Heart left ventricle (tissue), 16 donors: ENCODE data around the gene DNAJB4. TPM values are rescaled to one million over a fixed set of nuclear protein-coding genes. Genes with fewer than 3 reads are reported as not detected.
"Not testable (repeated sequence)": the region's sequence is repeated elsewhere in the genome, so short reads cannot be mapped to it uniquely, and the experiment has no call there.

Source experiments
- ATAC-seq, 4 donors: fragments of 200-7000 bp; cut with Tn5 transposase; one replicate each; pipeline ENCODE4 v1.9.1; 2020 to 2022; ENCODE audit warnings: moderate library complexity in 4 of 4, mild to moderate bottlenecking in 3 of 4, moderate number of reproducible peaks in 1 of 4
- DNase-seq, 5 donors: peaks; one replicate each; pipeline ENCODE4 v3.0.0-alpha.2; 2020
- H3K27ac ChIP-seq, 12 donors: fragments of 200-600 bp; sonication (generic) in 4 of 12; one replicate each; pipeline versions ENCODE4 v1.5.0 to v1.8.0; 2016 to 2022; ENCODE audit warnings: mild to moderate bottlenecking in 2 of 12
- H3K27me3 ChIP-seq, 9 donors: fragments of 200-600 bp; sonication (generic) in 2 of 9; one replicate each; pipeline versions ENCODE4 v1.5.1 to v1.8.0; 2016 to 2022; ENCODE audit warnings: mild to moderate bottlenecking in 3 of 9
- H3K36me3 ChIP-seq, 9 donors: fragments of 200-600 bp; sonication (generic) in 2 of 9; one replicate each; pipeline versions ENCODE4 v1.5.0 to v1.8.0; 2018 to 2022; ENCODE audit warnings: mild to moderate bottlenecking in 2 of 9
- H3K4me1 ChIP-seq, 12 donors: fragments of 200-600 bp; sonication (generic) in 4 of 12; one replicate each; pipeline versions ENCODE4 v1.5.0 to v1.8.0; 2016 to 2022; ENCODE audit warnings: mild to moderate bottlenecking in 3 of 12
- H3K4me3 ChIP-seq, 12 donors: fragments of 200-600 bp; sonication (generic) in 4 of 12; one replicate each; pipeline versions ENCODE4 v1.5.0 to v1.8.0; 2017 to 2022; ENCODE audit warnings: mild to moderate bottlenecking in 9 of 12, moderate library complexity in 4 of 12
- H3K9me3 ChIP-seq, 12 donors: fragments of 200-600 bp; sonication (generic) in 4 of 12; one replicate each; pipeline versions ENCODE4 v1.5.0 to v1.8.0; 2016 to 2022; ENCODE audit warnings: mild to moderate bottlenecking in 1 of 12
- POLR2A ChIP-seq, 2 donors: fragments of 450-650 bp; IDR thresholded peaks; one replicate each; pipeline ENCODE4 v1.6.1; 2017; ENCODE audit warnings: antibody characterized with exemption in 2 of 2, mild to moderate bottlenecking in 2 of 2, moderate library complexity in 2 of 2
- WGBS, 4 donors: extraction: QIAGEN DNeasy Blood & Tissue Kit in 2 of 4; methylation state at CpG; one replicate each; pipeline versions ENCODE4 v1.1.5 to v1.1.7; 2013 to 2018; 5-methylcytosine and 5-hydroxymethylcytosine counted together
- intact Hi-C, 10 donors: fragments of 100-400 bp; cut with DNase I; formaldehyde crosslinking; loops; one replicate each; pipeline versions ENCODE4 v1.11.1 to v1.14.2; 2022
- polyA plus RNA-seq, 2 donors: library from polyadenylated mRNA; stranded (reverse); fragments of 200-250 nt; gene quantifications; one replicate each; pipeline ENCODE4 v1.2.3, GENCODE V29; 2013
- total RNA-seq, 9 donors: library from RNA; depleted of rRNA in 2 of 9; stranded (reverse); fragments of >200 nt in 2 of 9; fragmentation: NEBNext Ultra II Directional in 3 of 9; extraction: Animal tissue kit (Norgen Biotek cat#: 25700) in 3 of 9; gene quantifications; one replicate each; pipeline versions ENCODE4 v1.1.0 to v1.2.4, GENCODE V29; 2016 to 2023
- TF ChIP-seq, protein P1 (sequence below), 12 donors: fragments of 200-600 bp; sonication (generic) in 4 of 12; IDR thresholded peaks; one replicate each; pipeline versions ENCODE4 v1.5.0 to v1.8.0; 2018 to 2022; ENCODE audit warnings: antibody characterized with exemption in 12 of 12, mild to moderate bottlenecking in 5 of 12
- donor health status: ischemic (EF 13 %, LVEDD 7.1; RV severe dilation, severe dysfunction).
- donor health status: healthy with polysubstance abuse.
- donor health status: DM: no; HTN: yes; CAD: no.
- donor health status: DM: no; HTN: no; CAD: no.
- donor health status: ischemic (EF 25% LVEDD 6.9; RV normal size, moderate dysfunction).
- donor health status: ischemic (EF 25% LVEDD 5.7; RV mildly dilated, moderate dysfunction).
- donor health status: healthy.
- donor health status: DM: yes; HTN: yes; CAD: no.
- donor health status: ischemic (EF 35%, LVEDD 5.7; RV mildly dilated, moderate dysfunction).
- donor health status: nonischemic (EF 11% LVEDD 7.7; RV severe dilation, severe dysfunction).
- donor health status: DM: yes; HTN: yes; CAD: no.
- donor health status: PGD.
- donor health status: ischemic (EF 29% LVEDD 5.4; RV normal size, mild dysfunction).
- donor health status: nonischemic (EF 23%, LVEDD 6.1; RV moderate dilation, normal function).

The DNAJB4 gene
- total and polyA plus RNA-seq, 11 donors, result 35.2 to 190 (median 95.9) TPM

DNA sequence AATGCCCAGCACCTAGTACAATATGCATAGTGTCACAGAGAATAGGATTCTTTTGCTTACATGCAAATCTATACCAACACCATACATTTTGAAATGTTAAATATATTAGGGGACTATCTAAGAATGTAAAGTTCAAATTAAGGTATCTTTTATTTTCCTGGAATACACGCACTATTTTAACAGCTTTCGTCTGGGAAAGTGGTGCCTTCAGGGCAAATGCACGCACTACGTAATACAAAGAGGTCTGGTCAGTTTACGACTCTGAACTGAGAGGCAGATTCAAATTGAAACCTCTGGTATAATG, 26.8 kb upstream of the DNAJB4 start:
- ATAC-seq (no peak), DNase-seq (no peak)
- Histone ChIP-seq H3K36me3 (peaks cover 0 to 28% (median 5%) of the 10 kb centered on the region in 9 donors), H3K9me3 (no peaks in the 10 kb centered on the region), H3K27me3 (no peaks in the 10 kb centered on the region), H3K4me3 (peak overlapping the region; percentile 42 to 92 (median 80)), H3K4me1 (peaks cover 0 to 65% (median 42%) of the 10 kb centered on the region in 12 donors), H3K27ac (peak overlapping the region; percentile 91 to 99 (median 96))
- intact Hi-C loops, result loop anchor here (1.0 to 5.0 kb wide), 8 partner anchors 27 to 137 kb away; partner anchors contain the start of genes DNAJB4 (in 5 of the 10) and GIPC2 (in 1 of the 10)
- 0 to 1% (median 1%) methylated on average over 5 of the region's 5 CpGs for WGBS, 4 donors
- TF ChIP-seq POLR2A (IDR thresholded peaks at IDR 0.05), result no peak
- TF ChIP-seq, protein P1, sequence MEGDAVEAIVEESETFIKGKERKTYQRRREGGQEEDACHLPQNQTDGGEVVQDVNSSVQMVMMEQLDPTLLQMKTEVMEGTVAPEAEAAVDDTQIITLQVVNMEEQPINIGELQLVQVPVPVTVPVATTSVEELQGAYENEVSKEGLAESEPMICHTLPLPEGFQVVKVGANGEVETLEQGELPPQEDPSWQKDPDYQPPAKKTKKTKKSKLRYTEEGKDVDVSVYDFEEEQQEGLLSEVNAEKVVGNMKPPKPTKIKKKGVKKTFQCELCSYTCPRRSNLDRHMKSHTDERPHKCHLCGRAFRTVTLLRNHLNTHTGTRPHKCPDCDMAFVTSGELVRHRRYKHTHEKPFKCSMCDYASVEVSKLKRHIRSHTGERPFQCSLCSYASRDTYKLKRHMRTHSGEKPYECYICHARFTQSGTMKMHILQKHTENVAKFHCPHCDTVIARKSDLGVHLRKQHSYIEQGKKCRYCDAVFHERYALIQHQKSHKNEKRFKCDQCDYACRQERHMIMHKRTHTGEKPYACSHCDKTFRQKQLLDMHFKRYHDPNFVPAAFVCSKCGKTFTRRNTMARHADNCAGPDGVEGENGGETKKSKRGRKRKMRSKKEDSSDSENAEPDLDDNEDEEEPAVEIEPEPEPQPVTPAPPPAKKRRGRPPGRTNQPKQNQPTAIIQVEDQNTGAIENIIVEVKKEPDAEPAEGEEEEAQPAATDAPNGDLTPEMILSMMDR (IDR thresholded peaks at IDR 0.05), result no peak

DNA sequence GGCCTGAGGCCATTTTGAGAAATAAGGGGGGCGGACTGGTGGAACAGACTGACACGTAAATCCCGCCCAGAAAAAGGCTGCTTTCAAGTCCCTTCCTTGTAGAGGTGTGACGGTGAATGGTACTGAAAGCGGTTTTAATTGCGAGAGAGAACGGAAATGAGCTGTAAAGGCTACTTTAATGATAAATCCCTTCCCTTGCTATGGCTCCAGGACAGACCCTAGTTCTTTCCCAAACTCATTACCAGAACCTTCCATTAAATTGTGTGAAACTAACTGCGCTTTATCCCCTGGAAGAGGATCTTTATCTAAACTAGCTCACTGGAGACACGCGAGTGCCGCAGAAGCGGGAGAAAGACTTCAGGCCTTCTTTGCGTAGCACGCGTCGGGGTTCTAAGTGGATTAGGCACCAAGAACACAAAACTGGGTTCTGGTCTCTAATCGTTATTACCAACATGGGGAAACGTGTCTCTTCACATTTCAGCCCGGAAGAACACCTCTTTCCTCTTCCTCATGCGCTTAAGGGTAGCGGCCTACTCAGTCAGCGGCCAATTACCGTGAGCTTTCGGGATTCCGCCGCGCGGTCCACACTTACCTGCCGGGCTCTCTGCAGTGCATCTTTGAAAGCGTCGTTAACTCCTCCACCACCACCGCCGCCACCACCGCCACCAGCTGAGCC, 26.3 kb upstream of the DNAJB4 start:
- ATAC-seq (peak; percentile 60 to 74 (median 69)), DNase-seq (peak in 4 of 5 donors; percentile 68 to 77 (median 69))
- Histone ChIP-seq H3K27me3 (no peaks in the 10 kb centered on the region), H3K4me1 (peaks cover 0 to 64% (median 42%) of the 10 kb centered on the region in 12 donors), H3K36me3 (peaks cover 0 to 28% (median 5%) of the 10 kb centered on the region in 9 donors), H3K4me3 (peak overlapping the region; percentile 42 to 92 (median 80)), H3K27ac (peak overlapping the region; percentile 91 to 99 (median 96)), H3K9me3 (no peaks in the 10 kb centered on the region)
- TF ChIP-seq, protein P1 (IDR thresholded peaks at IDR 0.05), result no peak
- no peak for TF ChIP-seq POLR2A (IDR thresholded peaks at IDR 0.05)
- WGBS, 4 donors, result 0 to 1% (median 0%) methylated on average over 30 to 34 of the region's 34 CpGs
- intact Hi-C loops, result loop anchor here (1.0 to 5.0 kb wide), 8 partner anchors 26 to 136 kb away; partner anchors contain the start of genes DNAJB4 (in 5 of the 10) and GIPC2 (in 1 of the 10)

DNA sequence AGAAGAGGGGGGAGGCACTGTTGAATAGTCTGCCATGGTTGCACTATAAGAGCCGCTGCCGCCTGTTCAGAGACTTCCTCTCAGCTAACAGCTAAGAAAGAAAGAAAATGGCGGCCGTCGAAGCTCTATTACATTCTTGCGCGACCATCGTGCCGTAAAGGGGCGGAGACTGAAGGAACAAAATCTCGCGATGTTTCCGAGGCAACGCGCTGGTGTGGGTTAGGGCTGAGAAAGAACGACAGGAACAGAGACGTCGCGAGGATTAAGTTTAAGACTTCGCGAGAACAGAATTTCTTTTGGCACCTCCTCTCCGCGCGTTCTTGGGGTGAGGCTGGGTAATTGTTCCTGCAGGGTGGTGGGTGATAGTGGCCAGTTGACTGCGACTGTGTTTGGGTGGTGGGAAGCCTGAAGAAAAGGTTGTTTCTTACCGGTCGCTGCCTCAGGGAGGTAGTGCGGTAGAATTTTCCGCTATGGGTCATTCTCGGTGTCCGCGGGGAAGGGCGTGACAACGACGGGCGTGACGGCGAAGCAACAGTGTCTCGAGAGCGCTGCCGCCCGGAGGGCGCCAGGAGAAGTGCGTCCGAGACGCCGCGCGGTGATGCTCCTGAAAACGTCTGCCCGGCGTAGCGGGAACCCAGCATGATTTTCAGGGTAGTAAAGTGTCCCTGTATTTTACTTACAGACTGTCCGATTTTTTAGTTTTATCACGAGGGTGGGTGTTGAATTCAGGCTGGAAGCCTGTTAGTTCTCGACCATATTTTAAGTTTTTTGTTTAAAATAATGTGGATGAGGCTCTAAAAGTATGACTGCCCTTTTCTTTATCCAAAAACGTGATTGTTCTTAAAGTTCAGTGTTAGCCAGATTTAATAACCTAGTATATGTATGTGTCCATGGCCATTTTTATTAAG, 25.5 kb upstream of the DNAJB4 start, which contains the start of gene FUBP1:
Gene FUBP1 (minus strand): TSS at position 104 of the 908 bp plus-strand sequence. CDS start 68 bp downstream, at position 36.
- H3K4me3 ChIP-seq, result peak within 1 kb of the TSS; percentile 42 to 92 (median 80)
- H3K27me3 ChIP-seq, result no peaks in the 10 kb centered on the region
- peaks cover 0 to 23% (median 5%) of the 10 kb centered on the region in 9 donors for H3K36me3 ChIP-seq
- peak in 1 of 2 donors; percentile 73 for TF ChIP-seq POLR2A (IDR thresholded peaks at IDR 0.05)
- TF ChIP-seq, protein P1 (IDR thresholded peaks at IDR 0.05), result peak; percentile 51 to 90 (median 72)
- DNase-seq, result peak; percentile 95 to 96 (median 95)
- intact Hi-C loops, result loop anchor here (1.0 to 5.0 kb wide), 8 partner anchors 26 to 136 kb away; partner anchors contain the start of genes DNAJB4 (in 5 of the 10) and GIPC2 (in 1 of the 10)
- peaks cover 0 to 63% (median 41%) of the 10 kb centered on the region in 12 donors for H3K4me1 ChIP-seq
- WGBS, 4 donors, result 0 to 1% (median 0%) methylated on average over 54 to 57 of the region's 57 CpGs
- ATAC-seq, result peak; percentile 91 to 94 (median 94)
- H3K9me3 ChIP-seq, result no peaks in the 10 kb centered on the region
- peak within 1 kb of the TSS; percentile 91 to 99 (median 96) for H3K27ac ChIP-seq

DNA sequence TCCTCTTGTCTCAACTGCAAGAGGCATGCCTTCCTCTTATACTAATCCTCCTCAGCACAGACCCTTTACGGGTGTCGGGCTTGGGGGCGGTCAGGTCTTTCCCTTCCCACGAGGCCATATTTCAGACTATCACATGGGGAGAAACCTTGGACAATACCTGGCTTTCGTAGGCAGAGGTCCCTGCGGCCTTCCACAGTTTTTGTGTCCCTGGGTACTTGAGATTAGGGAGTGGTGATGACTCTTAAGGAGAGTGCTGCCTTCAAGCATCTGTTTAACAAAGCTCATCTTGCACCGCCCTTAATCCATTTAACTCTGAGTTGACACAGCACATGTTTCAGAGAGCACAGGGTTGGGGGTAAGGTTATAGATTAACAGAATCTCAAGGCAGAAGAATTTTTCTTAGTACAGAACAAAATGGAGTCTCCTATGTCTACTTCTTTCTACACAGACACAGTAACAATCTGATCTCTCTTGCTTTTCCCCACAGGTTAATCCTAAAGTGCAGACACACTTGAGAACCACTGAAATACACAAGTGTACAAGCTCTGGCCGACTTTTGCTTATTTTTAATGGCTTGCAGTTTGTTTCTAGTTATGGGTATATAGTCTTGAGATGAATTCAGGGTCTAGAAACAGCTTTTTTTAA, 21.3 kb upstream of the DNAJB4 start:
- peaks cover 2 to 51% (median 22%) of the 10 kb centered on the region in 12 donors for H3K4me1 ChIP-seq
- 83 to 88% (median 87%) methylated on average over 8 of the region's 8 CpGs for WGBS, 4 donors
- H3K27ac ChIP-seq, intact Hi-C loops, H3K9me3 ChIP-seq, H3K27me3 ChIP-seq, H3K36me3 ChIP-seq, H3K4me3 ChIP-seq, ATAC-seq, DNase-seq: not testable (repeated sequence)
